Stimulated activated CD4-positive, alpha-beta T cell treated with anti-CD3 and anti-CD28 coated beads, TNF-alpha, amount 100 ng/mL, for 48 hours (primary cell): ENCODE results near the gene RBM15B.
A peak's percentile ranks its signal among the peaks of the same experiment; 100 is the strongest.

Experiments used
- DNase-seq, 3 donors: peaks; one replicate each; pipeline ENCODE4 v3.0.0-alpha.2; 2020; ENCODE audit warnings: low read depth in 3 of 3

The RBM15B gene

GRCh38 chr3:51391566-51392354, 675 bp downstream of the RBM15B start:
- DNase-seq: peak in 1 of 3 donors; percentile 27

DNA sequence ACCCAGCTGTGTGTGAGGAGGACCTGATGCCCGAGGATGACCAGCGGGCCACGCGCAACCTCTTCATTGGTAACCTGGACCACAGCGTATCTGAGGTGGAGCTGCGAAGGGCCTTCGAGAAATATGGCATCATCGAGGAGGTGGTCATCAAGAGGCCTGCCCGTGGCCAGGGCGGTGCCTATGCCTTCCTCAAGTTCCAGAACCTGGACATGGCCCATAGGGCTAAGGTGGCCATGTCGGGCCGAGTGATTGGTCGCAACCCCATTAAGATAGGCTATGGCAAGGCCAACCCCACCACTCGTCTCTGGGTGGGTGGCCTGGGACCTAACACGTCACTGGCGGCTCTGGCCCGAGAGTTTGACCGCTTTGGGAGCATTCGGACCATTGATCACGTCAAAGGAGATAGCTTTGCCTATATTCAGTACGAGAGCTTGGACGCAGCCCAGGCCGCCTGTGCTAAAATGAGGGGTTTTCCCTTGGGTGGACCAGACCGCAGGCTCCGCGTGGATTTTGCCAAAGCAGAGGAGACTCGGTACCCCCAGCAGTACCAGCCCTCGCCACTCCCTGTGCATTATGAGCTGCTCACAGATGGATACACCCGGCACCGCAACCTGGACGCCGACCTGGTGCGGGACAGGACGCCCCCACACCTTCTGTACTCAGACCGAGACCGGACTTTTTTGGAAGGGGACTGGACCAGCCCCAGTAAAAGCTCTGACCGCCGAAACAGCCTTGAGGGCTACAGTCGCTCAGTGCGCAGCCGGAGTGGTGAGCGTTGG, 1.5 kb downstream of the RBM15B start:
- DNase-seq: no peak

- DNase-seq: no peak
Measured at GRCh38 chr3:51393134-51393495, 2.0 kb downstream of the RBM15B start.

GRCh38 chr3:51393564-51393963, 2.5 kb downstream of the RBM15B start:
- no peak for DNase-seq

DNA sequence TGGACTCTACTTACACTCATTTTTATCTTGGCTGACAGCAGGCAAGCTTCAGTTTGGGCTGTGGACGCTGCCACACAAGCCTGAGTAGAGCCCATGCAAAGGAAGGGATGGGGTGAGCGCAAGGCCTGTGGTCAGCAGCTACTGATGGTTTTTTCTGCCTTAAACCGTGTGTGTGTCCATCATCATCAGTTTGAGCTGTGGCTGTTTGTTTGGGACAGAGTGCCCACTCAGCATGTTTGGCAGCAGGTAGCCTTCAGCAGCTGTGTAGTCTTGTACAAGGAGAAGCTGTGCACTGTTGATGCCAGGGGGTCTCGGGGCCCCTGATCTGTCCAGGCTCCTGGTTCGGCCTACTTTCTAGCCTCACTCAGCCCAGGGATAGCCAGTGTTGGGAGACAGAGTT, 3.5 kb downstream of the RBM15B start:
- DNase-seq: no peak

GRCh38 chr3:51395493-51396213, 4.6 kb downstream of the RBM15B start:
- DNase-seq: no peak

DNA sequence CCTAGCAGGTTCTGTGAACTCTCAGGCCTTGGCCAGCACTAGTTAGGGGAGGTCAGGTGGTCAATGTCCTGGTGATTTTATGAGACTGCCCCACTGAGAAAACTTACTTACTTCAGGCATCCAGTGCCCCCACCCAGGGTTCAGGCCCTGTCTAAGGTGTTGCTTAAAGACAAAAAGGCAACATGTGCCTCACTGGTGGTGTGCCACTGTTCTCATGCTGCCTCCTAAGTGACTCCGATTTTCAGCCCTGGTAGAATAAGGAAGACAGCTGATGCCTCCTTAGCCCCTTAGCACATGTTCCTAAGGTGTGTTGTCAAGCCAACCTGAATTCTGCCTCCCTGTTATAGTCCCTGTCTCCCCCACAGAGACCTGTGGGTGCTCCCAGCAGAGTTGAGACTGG, 5.3 kb downstream of the RBM15B start:
- DNase-seq: no peak

DNA sequence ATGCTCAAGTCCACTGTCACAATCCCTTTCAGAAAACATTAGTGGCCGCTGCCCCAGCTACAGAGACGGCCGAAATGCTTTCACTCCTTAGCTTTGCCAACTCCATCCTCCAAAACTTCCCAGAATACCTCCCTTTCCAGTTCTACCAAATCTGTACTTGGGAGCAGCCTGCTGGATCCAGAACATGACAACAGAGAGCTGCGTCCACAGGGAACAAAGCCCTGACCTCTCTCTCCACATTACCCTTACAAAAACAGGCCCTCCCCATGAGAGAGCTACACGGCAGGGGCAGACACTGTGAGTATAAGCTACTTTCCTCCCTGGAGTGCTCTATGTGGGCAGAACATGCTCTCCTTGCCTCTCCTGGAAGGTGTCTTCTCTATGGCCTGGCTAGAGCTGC, 6.3 kb downstream of the RBM15B start:
- no peak for DNase-seq

DNA sequence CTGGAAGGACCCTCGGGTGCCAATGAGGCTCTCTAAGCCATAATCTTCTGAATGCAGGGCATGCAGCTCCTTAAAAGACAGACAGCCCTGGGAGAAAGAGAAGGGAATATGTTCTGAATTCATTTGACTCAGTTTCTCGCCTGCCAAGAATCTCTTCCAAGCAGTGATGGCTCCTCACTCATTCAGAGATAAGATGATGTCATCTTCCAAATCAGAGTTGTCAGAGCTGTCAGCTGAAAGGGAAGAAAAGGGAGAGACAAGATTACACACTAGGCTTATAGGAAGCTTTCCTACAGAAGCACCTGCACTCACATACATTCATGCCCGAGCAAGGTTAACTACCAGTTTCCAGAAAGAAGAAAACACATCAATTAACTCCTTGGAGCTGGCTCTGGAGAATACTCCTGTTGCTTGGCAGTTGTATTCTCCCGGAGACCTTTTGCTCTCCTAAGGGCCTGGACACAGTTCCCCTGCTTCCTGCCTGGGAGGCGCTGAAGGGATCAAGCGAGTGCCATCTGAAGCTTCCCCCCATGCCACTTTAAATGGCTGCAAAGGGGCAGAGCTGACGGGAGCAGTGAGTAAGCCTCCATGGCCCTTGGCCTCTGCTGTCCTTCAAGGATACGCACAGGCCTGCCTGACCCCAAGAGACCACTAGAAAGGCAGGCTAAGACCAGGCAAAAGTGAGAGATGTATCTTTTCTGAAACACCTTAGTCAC, 7.7 kb downstream of the RBM15B start:
- DNase-seq: no peak

- DNase-seq: no peak
Measured at GRCh38 chr3:51400166-51400565, 9.1 kb downstream of the RBM15B start.

DNA sequence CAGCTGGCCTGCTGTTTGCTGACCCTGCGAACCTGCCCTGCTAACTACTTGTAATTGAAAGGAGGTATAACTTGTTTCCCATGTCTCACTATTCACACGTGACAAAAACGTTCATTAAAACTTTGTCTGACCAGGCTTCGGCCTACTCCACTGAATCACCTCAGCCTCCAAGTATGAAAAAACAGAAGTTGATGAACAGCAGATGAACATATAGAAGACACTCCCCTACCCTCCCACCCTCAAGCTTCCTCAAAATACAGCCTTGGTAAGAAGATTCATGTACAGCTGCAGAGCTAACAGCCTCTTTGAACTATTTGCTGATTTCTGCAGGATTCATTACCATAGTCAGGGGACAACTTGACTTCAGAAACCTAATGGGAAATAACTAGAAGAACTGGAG, 10.7 kb downstream of the RBM15B start:
- DNase-seq: no peak

DNA sequence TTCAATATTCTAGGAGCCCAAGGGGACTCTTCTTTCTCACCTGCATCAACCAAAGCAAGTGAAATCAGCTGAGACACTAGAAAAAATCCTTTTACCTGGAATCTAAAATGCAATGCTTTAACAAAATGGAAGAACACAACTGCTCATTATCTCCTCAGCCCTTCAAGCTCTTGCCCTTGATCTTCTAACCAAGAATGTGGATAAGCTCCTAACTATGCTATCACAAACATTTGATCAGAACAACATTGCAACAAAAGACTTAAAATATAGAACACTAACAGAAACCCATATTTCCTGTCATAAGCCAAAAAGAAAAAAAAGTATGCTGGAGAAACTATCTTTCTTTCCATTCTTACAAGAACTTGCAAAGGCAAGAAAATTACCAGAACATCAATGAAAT, 12.6 kb downstream of the RBM15B start:
- no peak for DNase-seq

DNA sequence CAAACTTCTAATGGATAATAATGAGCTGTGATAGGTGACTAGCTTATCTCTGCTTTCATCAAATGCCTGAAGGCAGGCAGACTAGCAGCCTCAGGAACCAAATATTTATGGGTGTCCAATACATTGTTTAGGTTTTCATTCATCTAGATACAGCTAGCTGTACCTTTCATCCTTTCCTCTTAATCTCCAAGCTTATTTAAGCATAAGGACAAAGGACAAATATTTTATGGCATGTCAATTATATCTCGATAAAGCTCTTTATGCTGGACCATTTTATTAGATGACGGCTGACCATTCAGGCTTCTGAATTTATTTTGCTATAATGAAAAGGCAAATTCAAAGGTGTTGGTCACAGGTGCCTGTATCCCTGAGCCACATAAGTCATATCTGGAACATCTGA, 16.9 kb downstream of the RBM15B start:
- DNase-seq: no peak

- DNase-seq: no peak
Measured at GRCh38 chr3:51408813-51409212, 17.7 kb downstream of the RBM15B start.

GRCh38 chr3:51422211-51422610, 31.1 kb downstream of the RBM15B start:
- no peak for DNase-seq

DNA sequence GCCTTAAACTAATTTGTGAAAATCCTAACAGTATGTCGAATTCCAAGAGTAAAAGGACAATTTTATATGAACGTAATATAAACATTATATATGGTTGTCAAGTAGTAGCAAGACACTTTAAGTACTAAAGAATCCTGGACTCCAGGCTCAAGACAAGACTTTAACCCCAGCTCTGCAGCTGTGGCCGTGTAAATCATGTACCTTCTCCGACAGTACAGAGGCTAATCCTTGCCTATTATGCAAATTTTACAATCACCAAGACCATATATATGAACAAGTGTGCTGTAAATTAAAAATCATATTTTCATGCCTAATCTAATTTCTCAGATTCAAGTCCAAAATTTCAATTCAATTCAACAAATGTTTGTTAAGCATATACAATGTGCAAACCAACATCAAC, 35.8 kb downstream of the RBM15B start:
- DNase-seq: no peak

GRCh38 chr3:51429138-51429537, 38.1 kb downstream of the RBM15B start:
- no peak for DNase-seq

- DNase-seq: no peak
Measured at GRCh38 chr3:51434110-51434509, 43.0 kb downstream of the RBM15B start.

- DNase-seq: peak; percentile 10 to 22 (median 19)
Measured at GRCh38 chr3:51434746-51435327, 43.8 kb downstream of the RBM15B start.

DNA sequence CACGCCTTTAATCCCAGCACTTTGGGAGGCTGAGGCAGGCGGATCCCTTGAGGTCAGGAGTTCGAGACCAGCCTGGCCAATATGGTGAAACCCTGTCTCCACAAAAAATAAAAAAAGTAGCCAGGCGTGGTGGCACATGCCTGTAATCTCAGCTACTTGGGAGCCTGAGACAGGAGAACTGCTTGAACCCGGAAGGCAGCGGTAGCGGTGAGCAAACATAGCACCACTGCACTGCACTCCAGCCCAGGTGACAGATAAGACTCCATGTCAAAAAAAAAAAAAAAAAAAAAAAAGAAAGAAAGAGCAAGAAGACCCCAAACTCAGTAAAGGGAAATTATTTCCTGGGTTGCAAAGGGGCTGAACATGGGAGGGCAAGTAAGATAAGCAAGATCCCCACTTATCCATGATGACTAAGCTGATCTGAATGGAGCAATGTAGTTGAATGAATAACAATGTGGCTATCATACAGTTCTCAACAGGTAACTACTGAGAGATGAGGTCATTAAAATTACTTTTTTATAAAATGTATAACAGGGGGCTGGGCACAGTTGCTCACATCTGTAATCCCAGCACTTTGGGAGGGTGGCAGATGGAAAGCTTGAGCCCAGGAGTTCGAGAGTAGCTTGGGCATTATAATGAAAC, 46.0 kb downstream of the RBM15B start:
- no peak for DNase-seq
